Panc1 (cell line): ENCODE data around the gene NPPA.

ENCODE experiments used
- CTCF ChIP-seq: fragments of 450-650 bp; IDR thresholded peaks from 2 replicates; pipeline ENCODE4 v1.5.1; 2017; ENCODE audit warnings: mild to moderate bottlenecking
- POLR2AphosphoS5 ChIP-seq: IDR thresholded peaks from 2 replicates; pipeline ENCODE4 v1.6.1; 2012; ENCODE audit warnings: mild to moderate bottlenecking, low read depth, low read length, moderate library complexity
- REST ChIP-seq, 2 experiments: IDR thresholded peaks; 2 replicates each; pipeline ENCODE4 v1.6.1; 2011 to 2012; ENCODE audit warnings: low read depth in 2 of 2, control low read depth in 1 of 2, low read length in 1 of 2, mild to moderate bottlenecking in 1 of 2, moderate library complexity in 1 of 2; ENCODE audit not compliant: insufficient read depth in 1 of 2
- SIN3A ChIP-seq: IDR thresholded peaks from 2 replicates; pipeline ENCODE4 v1.6.1; 2012; ENCODE audit warnings: low read depth, mild to moderate bottlenecking, low read length, moderate library complexity, borderline replicate concordance; ENCODE audit not compliant: insufficient read depth

DNA sequence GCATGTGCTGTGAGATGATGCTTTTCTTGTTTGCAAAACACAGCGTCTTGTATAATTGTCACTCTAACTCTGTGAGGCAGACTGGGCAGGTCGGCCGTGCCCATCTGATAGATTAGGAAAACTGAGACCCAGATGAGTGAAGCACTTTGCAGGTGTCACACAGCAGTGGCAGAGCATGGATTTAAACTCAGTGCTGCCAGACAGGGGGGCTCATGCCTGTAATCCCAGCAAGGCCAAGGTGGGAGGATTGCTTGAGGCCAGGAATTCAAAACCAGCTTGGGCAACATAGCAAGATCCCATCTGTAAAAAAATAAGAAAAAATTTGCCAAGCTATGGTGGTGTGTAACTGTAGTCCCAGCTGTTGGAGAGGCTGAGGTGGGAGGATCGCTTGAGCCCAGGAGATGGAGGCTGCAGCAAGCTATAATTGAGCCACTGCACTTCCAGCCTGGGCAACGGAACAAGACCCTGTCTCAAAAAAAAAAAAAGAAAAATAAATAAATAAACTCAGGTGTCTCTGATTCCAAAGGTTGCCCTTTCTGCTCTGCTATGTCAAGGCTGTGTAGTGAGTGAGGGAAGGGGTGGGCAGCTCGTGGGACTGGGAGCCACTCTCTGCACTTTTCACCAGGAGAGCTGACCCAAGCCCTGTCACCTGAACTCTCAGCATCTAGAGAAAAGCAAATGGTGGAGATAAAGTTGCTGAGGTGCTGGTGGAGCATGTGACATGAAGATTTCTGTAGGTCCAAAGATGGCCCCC is 44.0 kb upstream of the NPPA start:
- no peak for TF ChIP-seq CTCF
- TF ChIP-seq POLR2AphosphoS5, result no peak
- no peak for TF ChIP-seq REST (IDR thresholded peaks at IDR 0.05; ENCODE audit: insufficient read depth in 1 of 2, low read depth in 2 of 2, low read length in 1 of 2)
- no peak for TF ChIP-seq SIN3A
